GM23338 (cell line): ENCODE data around the gene TAGLN2. TPM values are rescaled to one million over a fixed set of nuclear protein-coding genes. Genes with fewer than 3 reads are reported as not detected.

Source experiments
- ATAC-seq: fragments of 200-7000 bp; cut with Tn5 transposase; 3 replicates; pipeline ENCODE4 v1.9.1; 2020
- DNase-seq: peaks from one replicate; pipeline ENCODE4 v3.0.0-alpha.2; 2015; ENCODE audit warnings: low spot score
- H2AFZ ChIP-seq: fragments of 200-600 bp; sonication (generic); 2 replicates; pipeline ENCODE4 v1.8.0; 2016; ENCODE audit warnings: antibody characterized with exemption, mild to moderate bottlenecking, moderate library complexity
- H3F3A ChIP-seq: fragments of 200-600 bp; sonication (generic); replicated peaks from 2 replicates; pipeline ENCODE4 v1.8.0; 2017; ENCODE audit warnings: antibody characterized with exemption, mixed run types, low read depth
- H3K27ac ChIP-seq: fragments of 200-600 bp; sonication (generic); 2 replicates; pipeline ENCODE4 v1.6.1; 2016; ENCODE audit warnings: low read depth
- H3K27me3 ChIP-seq: fragments of 200-600 bp; sonication (generic); 2 replicates; pipeline ENCODE4 v1.8.0; 2016; ENCODE audit warnings: mild to moderate bottlenecking, mixed run types, moderate library complexity; ENCODE audit not compliant: insufficient read depth
- H3K36me3 ChIP-seq: fragments of 200-600 bp; sonication (generic); 2 replicates; pipeline ENCODE4 v1.8.0; 2016; ENCODE audit warnings: mild to moderate bottlenecking; ENCODE audit not compliant: insufficient read depth
- H3K4me1 ChIP-seq: fragments of 200-600 bp; sonication (generic); 2 replicates; pipeline ENCODE4 v1.8.0; 2016; ENCODE audit warnings: mild to moderate bottlenecking, moderate library complexity; ENCODE audit not compliant: insufficient read depth
- H3K4me2 ChIP-seq: fragments of 200-600 bp; sonication (generic); 2 replicates; pipeline ENCODE4 v1.7.1; 2017; ENCODE audit warnings: mixed run types
- H3K4me3 ChIP-seq: fragments of 200-600 bp; sonication (generic); 2 replicates; pipeline ENCODE4 v1.6.1; 2016; ENCODE audit warnings: mixed run types
- H3K79me2 ChIP-seq: fragments of 200-600 bp; sonication (generic); replicated peaks from 2 replicates; pipeline ENCODE4 v1.8.0; 2017; ENCODE audit warnings: mild to moderate bottlenecking; ENCODE audit not compliant: insufficient read depth
- H3K9me2 ChIP-seq: fragments of 200-600 bp; sonication (generic); 2 replicates; pipeline ENCODE4 v1.8.0; 2017; ENCODE audit not compliant: insufficient read depth
- H4K20me1 ChIP-seq: fragments of 200-600 bp; sonication (generic); replicated peaks from 2 replicates; pipeline ENCODE4 v1.8.0; 2017; ENCODE audit warnings: mild to moderate bottlenecking; ENCODE audit not compliant: insufficient read depth
- H3K27ac Mint-ChIP-seq: 2 replicates; pipeline ENCODE4 v1.8.0; 2020; ENCODE audit warnings: inconsistent platforms, mild to moderate bottlenecking, moderate library complexity, mixed read lengths
- H3K27me3 Mint-ChIP-seq: 3 replicates; pipeline ENCODE4 v1.8.0; 2022; ENCODE audit warnings: low read depth, mild to moderate bottlenecking, moderate library complexity, mixed read lengths, inconsistent platforms; ENCODE audit not compliant: insufficient read depth, poor library complexity
- H3K36me3 Mint-ChIP-seq: 3 replicates; pipeline ENCODE4 v1.8.0; 2021; ENCODE audit warnings: low read depth, mild to moderate bottlenecking, inconsistent platforms, moderate library complexity, mixed read lengths
- H3K4me1 Mint-ChIP-seq: 3 replicates; pipeline ENCODE4 v1.8.0; 2020; ENCODE audit warnings: mild to moderate bottlenecking, inconsistent platforms, mixed read lengths
- H3K4me3 Mint-ChIP-seq: 3 replicates; pipeline ENCODE4 v1.8.0; 2021; ENCODE audit warnings: moderate library complexity, mild to moderate bottlenecking, inconsistent platforms, mixed read lengths
- H3K9me3 Mint-ChIP-seq: 3 replicates; pipeline ENCODE4 v1.8.0; 2020; ENCODE audit warnings: moderate library complexity, mild to moderate bottlenecking, inconsistent platforms, mixed read lengths
- CREB1 ChIP-seq: fragments of 250-450 bp; sonication (Bioruptor Pico); IDR thresholded peaks from 2 replicates; pipeline ENCODE4 v1.5.0; 2020; ENCODE audit warnings: low read depth, mild to moderate bottlenecking, moderate library complexity
- ETS1 ChIP-seq: IDR thresholded peaks from 2 replicates; pipeline ENCODE4 v1.6.1; 2016; ENCODE audit warnings: antibody characterized with exemption
- EZH2 ChIP-seq: fragments of 200-600 bp; sonication (generic); IDR thresholded peaks from one replicate; pipeline ENCODE4 v1.8.0; 2017; ENCODE audit warnings: antibody characterized with exemption, mild to moderate bottlenecking, low read depth; ENCODE audit not compliant: unreplicated experiment
- ZNF462 ChIP-seq: fragments of 250-450 bp; sonication (Bioruptor Pico); IDR thresholded peaks from 2 replicates; pipeline ENCODE4 v1.5.0; 2020; ENCODE audit warnings: mild to moderate bottlenecking, moderate library complexity
- polyA plus RNA-seq: library from polyadenylated mRNA; unstranded; fragments of >200 nt; fragmentation: Nextera tagmentation; extraction: Ambion mirVana; gene quantifications from 2 replicates; pipeline ENCODE4 v1.2.1, GENCODE V29; 2016
- total RNA-seq: library from RNA; depleted of rRNA; stranded (reverse); fragments of >200 nt; shearing (Covaris generic); gene quantifications from 2 replicates; pipeline ENCODE4 v1.2.3, GENCODE V29; 2014

The TAGLN2 gene
- total and polyA plus RNA-seq, 2 experiments from 2014 or later = 58.2 to 60.1 TPM

- peaks cover 17% of the 10 kb centered on the region for H3K27me3 ChIP-seq
- Mint-ChIP-seq H3K9me3 (peaks cover 2% of the 10 kb centered on the region; the same call in 2 of the 3 replicates), H3K27ac (no peak overlapping the region), H3K36me3 (no peaks in the 10 kb centered on the region), H3K27me3 (peaks cover 14% of the 10 kb centered on the region), H3K4me3 (no peak overlapping the region), H3K4me1 (peaks cover 20% of the 10 kb centered on the region)
- H3K27ac ChIP-seq = no peak overlapping the region
- H3K4me1 ChIP-seq = peaks cover 12% of the 10 kb centered on the region
- no peaks in the 10 kb centered on the region for H3K9me2 ChIP-seq
- no peaks in the 10 kb centered on the region for H3F3A ChIP-seq
- no peak overlapping the region for H3K4me3 ChIP-seq
- TF ChIP-seq CREB1 (CRISPR knock-in tag) = no peak
- no peak for TF ChIP-seq ETS1
- no peak for TF ChIP-seq ZNF462 (CRISPR knock-in tag)
- no peak for TF ChIP-seq EZH2
- no peaks in the 10 kb centered on the region for H3K79me2 ChIP-seq
- DNase-seq (no peak), ATAC-seq (no peak)
- H2AFZ ChIP-seq = no peak overlapping the region
- no peaks in the 10 kb centered on the region for H4K20me1 ChIP-seq
- H3K36me3 ChIP-seq = no peaks in the 10 kb centered on the region
- no peak overlapping the region for H3K4me2 ChIP-seq
Observed at GRCh38 chr1:159896546-159896930, 28.8 kb downstream of the TAGLN2 start.
